Activated naive CD8-positive, alpha-beta T cell treated with anti-CD3 and anti-CD28 coated beads for 36 hours (primary cell): ENCODE measurements around the gene RAE1. TPM values are rescaled to one million over a fixed set of nuclear protein-coding genes. Genes with fewer than 3 reads are reported as not detected.

Source experiments
- DNase-seq: peaks from one replicate; pipeline ENCODE4 v3.0.0; 2021
- H3K27ac Mint-ChIP-seq: one replicate; pipeline ENCODE4 v1.8.0; 2022; ENCODE audit warnings: mild to moderate bottlenecking, moderate library complexity, mixed read lengths
- H3K27me3 Mint-ChIP-seq: one replicate; pipeline ENCODE4 v1.8.0; 2022; ENCODE audit warnings: mild to moderate bottlenecking, mixed read lengths
- H3K36me3 Mint-ChIP-seq: one replicate; pipeline ENCODE4 v1.8.0; 2021; ENCODE audit warnings: mild to moderate bottlenecking, mixed read lengths
- H3K4me1 Mint-ChIP-seq: one replicate; pipeline ENCODE4 v1.8.0; 2021; ENCODE audit warnings: mixed read lengths
- H3K4me3 Mint-ChIP-seq: one replicate; pipeline ENCODE4 v1.8.0; 2022; ENCODE audit warnings: mild to moderate bottlenecking, moderate library complexity, mixed read lengths
- H3K9me3 Mint-ChIP-seq: one replicate; pipeline ENCODE4 v1.8.0; 2022; ENCODE audit warnings: mixed read lengths
- total RNA-seq, 2 experiments: library from RNA; stranded (reverse); gene quantifications; one replicate each; pipeline ENCODE4 v1.2.3, GENCODE V29; 2021

Gene RAE1
- total RNA-seq, 2 experiments from 2014 or later = 59.0 to 60.0 TPM

- H3K4me1 Mint-ChIP-seq = peaks cover 26% of the 10 kb centered on the region
- no peaks in the 10 kb centered on the region for H3K27me3 Mint-ChIP-seq
- H3K9me3 Mint-ChIP-seq = no peaks in the 10 kb centered on the region
- no peak overlapping the region for H3K4me3 Mint-ChIP-seq
- peaks cover 30% of the 10 kb centered on the region for H3K36me3 Mint-ChIP-seq
- no peak for DNase-seq
- H3K27ac Mint-ChIP-seq = peak overlapping the region; percentile 31
These were observed 24.0 kb downstream of the RAE1 start for GRCh38 chr20:57374931-57375651.

GRCh38 chr20:57375652-57376230 is 24.7 kb downstream of the RAE1 start:
- Mint-ChIP-seq H3K4me1 (peaks cover 26% of the 10 kb centered on the region), H3K27ac (no peak overlapping the region), H3K9me3 (no peaks in the 10 kb centered on the region), H3K27me3 (no peaks in the 10 kb centered on the region), H3K4me3 (no peak overlapping the region), H3K36me3 (peaks cover 25% of the 10 kb centered on the region)
- no peak for DNase-seq

- no peak overlapping the region for H3K27ac Mint-ChIP-seq
- H3K9me3 Mint-ChIP-seq = no peaks in the 10 kb centered on the region
- no peaks in the 10 kb centered on the region for H3K27me3 Mint-ChIP-seq
- H3K36me3 Mint-ChIP-seq = peaks cover 22% of the 10 kb centered on the region
- no peak for DNase-seq
- peaks cover 36% of the 10 kb centered on the region for H3K4me1 Mint-ChIP-seq
- no peak overlapping the region for H3K4me3 Mint-ChIP-seq
These were observed 26.3 kb downstream of the RAE1 start for GRCh38 chr20:57377350-57377749.

GRCh38 chr20:57378107-57378506 is 27.1 kb downstream of the RAE1 start:
- peaks cover 22% of the 10 kb centered on the region for H3K36me3 Mint-ChIP-seq
- H3K4me3 Mint-ChIP-seq = no peak overlapping the region
- H3K9me3 Mint-ChIP-seq = no peaks in the 10 kb centered on the region
- DNase-seq = no peak
- no peak overlapping the region for H3K27ac Mint-ChIP-seq
- no peaks in the 10 kb centered on the region for H3K27me3 Mint-ChIP-seq
- peaks cover 41% of the 10 kb centered on the region for H3K4me1 Mint-ChIP-seq

- peak overlapping the region; percentile 67 for H3K27ac Mint-ChIP-seq
- no peak overlapping the region for H3K4me3 Mint-ChIP-seq
- H3K27me3 Mint-ChIP-seq = no peaks in the 10 kb centered on the region
- no peaks in the 10 kb centered on the region for H3K9me3 Mint-ChIP-seq
- H3K36me3 Mint-ChIP-seq = peaks cover 20% of the 10 kb centered on the region
- H3K4me1 Mint-ChIP-seq = peaks cover 36% of the 10 kb centered on the region
- no peak for DNase-seq
These were observed 27.7 kb downstream of the RAE1 start for GRCh38 chr20:57378646-57379262.

- DNase-seq = no peak
- Mint-ChIP-seq H3K27me3 (no peaks in the 10 kb centered on the region), H3K4me3 (no peak overlapping the region), H3K9me3 (no peaks in the 10 kb centered on the region), H3K27ac (peak overlapping the region; percentile 67), H3K4me1 (peaks cover 33% of the 10 kb centered on the region), H3K36me3 (peaks cover 18% of the 10 kb centered on the region)
These were observed 28.2 kb downstream of the RAE1 start for GRCh38 chr20:57379263-57379647.

- Mint-ChIP-seq H3K27ac (peak overlapping the region; percentile 22), H3K4me1 (peaks cover 24% of the 10 kb centered on the region), H3K9me3 (no peaks in the 10 kb centered on the region), H3K27me3 (no peaks in the 10 kb centered on the region), H3K36me3 (peaks cover 13% of the 10 kb centered on the region), H3K4me3 (no peak overlapping the region)
- no peak for DNase-seq
These were observed 29.2 kb downstream of the RAE1 start for GRCh38 chr20:57380081-57380750.

- H3K27ac Mint-ChIP-seq = peak overlapping the region; percentile 57
- peak; percentile 73 for DNase-seq
- peaks cover 22% of the 10 kb centered on the region for H3K4me1 Mint-ChIP-seq
- H3K9me3 Mint-ChIP-seq = no peaks in the 10 kb centered on the region
- H3K36me3 Mint-ChIP-seq = peaks cover 7% of the 10 kb centered on the region
- no peaks in the 10 kb centered on the region for H3K27me3 Mint-ChIP-seq
- no peak overlapping the region for H3K4me3 Mint-ChIP-seq
These were observed 30.8 kb downstream of the RAE1 start for GRCh38 chr20:57381596-57382503.

GRCh38 chr20:57382516-57382915 is 31.5 kb downstream of the RAE1 start:
- Mint-ChIP-seq H3K27ac (peak overlapping the region; percentile 57), H3K4me3 (no peak overlapping the region), H3K27me3 (no peaks in the 10 kb centered on the region), H3K4me1 (peaks cover 22% of the 10 kb centered on the region), H3K9me3 (no peaks in the 10 kb centered on the region), H3K36me3 (peaks cover 2% of the 10 kb centered on the region)
- DNase-seq = no peak

GRCh38 chr20:57383447-57384347 is 32.6 kb downstream of the RAE1 start:
- no peaks in the 10 kb centered on the region for H3K9me3 Mint-ChIP-seq
- no peak overlapping the region for H3K27ac Mint-ChIP-seq
- peaks cover 19% of the 10 kb centered on the region for H3K4me1 Mint-ChIP-seq
- H3K27me3 Mint-ChIP-seq = no peaks in the 10 kb centered on the region
- no peaks in the 10 kb centered on the region for H3K36me3 Mint-ChIP-seq
- DNase-seq = no peak
- no peak overlapping the region for H3K4me3 Mint-ChIP-seq

GRCh38 chr20:57384486-57384885 is 33.4 kb downstream of the RAE1 start:
- DNase-seq = no peak
- H3K9me3 Mint-ChIP-seq = no peaks in the 10 kb centered on the region
- H3K4me1 Mint-ChIP-seq = peaks cover 18% of the 10 kb centered on the region
- H3K27ac Mint-ChIP-seq = no peak overlapping the region
- no peaks in the 10 kb centered on the region for H3K36me3 Mint-ChIP-seq
- no peak overlapping the region for H3K4me3 Mint-ChIP-seq
- H3K27me3 Mint-ChIP-seq = no peaks in the 10 kb centered on the region

GRCh38 chr20:57384953-57385761 is 34.1 kb downstream of the RAE1 start:
- no peak for DNase-seq
- no peak overlapping the region for H3K27ac Mint-ChIP-seq
- H3K27me3 Mint-ChIP-seq = no peaks in the 10 kb centered on the region
- no peaks in the 10 kb centered on the region for H3K9me3 Mint-ChIP-seq
- H3K36me3 Mint-ChIP-seq = no peaks in the 10 kb centered on the region
- no peak overlapping the region for H3K4me3 Mint-ChIP-seq
- H3K4me1 Mint-ChIP-seq = peaks cover 21% of the 10 kb centered on the region

- H3K4me1 Mint-ChIP-seq = peaks cover 26% of the 10 kb centered on the region
- no peaks in the 10 kb centered on the region for H3K9me3 Mint-ChIP-seq
- no peaks in the 10 kb centered on the region for H3K36me3 Mint-ChIP-seq
- H3K27ac Mint-ChIP-seq = no peak overlapping the region
- no peaks in the 10 kb centered on the region for H3K27me3 Mint-ChIP-seq
- no peak for DNase-seq
- no peak overlapping the region for H3K4me3 Mint-ChIP-seq
These were observed 34.9 kb downstream of the RAE1 start for GRCh38 chr20:57385940-57386339.
